Activated naive CD4-positive, alpha-beta T cell treated with anti-CD3 and anti-CD28 coated beads, Interleukin-2, amount 10 ng/mL, durations not matched to agents 7 days and 5 days (primary cell): Measurements from ENCODE around the gene CACNA2D3.

Source experiments
- CTCF ChIA-PET: fragments of 350-600 bp; sonication (Branson Sonifier 250); formaldehyde crosslinking; loops from one replicate; lab custom pipeline; 2021; ENCODE audit warnings: antibody characterized with exemption; lab: Charles Lee
- DNase-seq: peaks from one replicate; pipeline ENCODE4 v3.0.0-alpha.2; 2020
- H3K27ac Mint-ChIP-seq: one replicate; pipeline ENCODE4 v1.8.0; 2021; ENCODE audit warnings: mild to moderate bottlenecking, moderate library complexity, mixed read lengths
- H3K27me3 Mint-ChIP-seq: one replicate; pipeline ENCODE4 v1.8.0; 2021; ENCODE audit warnings: mild to moderate bottlenecking, mixed read lengths
- H3K36me3 Mint-ChIP-seq: one replicate; pipeline ENCODE4 v1.8.0; 2021; ENCODE audit warnings: mixed read lengths
- H3K4me1 Mint-ChIP-seq: one replicate; pipeline ENCODE4 v1.8.0; 2021; ENCODE audit warnings: mixed read lengths
- H3K4me3 Mint-ChIP-seq: one replicate; pipeline ENCODE4 v1.8.0; 2021; ENCODE audit warnings: mild to moderate bottlenecking, moderate library complexity, mixed read lengths
- H3K9me3 Mint-ChIP-seq: one replicate; pipeline ENCODE4 v1.8.0; 2021; ENCODE audit warnings: mixed read lengths

Gene CACNA2D3

GRCh38 chr3:54915976-54916375, 793.6 kb downstream of the CACNA2D3 start:
- CTCF ChIA-PET: no interaction called here
- Mint-ChIP-seq H3K36me3 (no peaks in the 10 kb centered on the region), H3K27ac (no peak overlapping the region), H3K4me3 (no peak overlapping the region), H3K27me3 (no peaks in the 10 kb centered on the region), H3K4me1 (no peaks in the 10 kb centered on the region), H3K9me3 (peaks cover 2% of the 10 kb centered on the region)
- no peak for DNase-seq

GRCh38 chr3:54916732-54917131, 794.4 kb downstream of the CACNA2D3 start:
- peaks cover 2% of the 10 kb centered on the region for H3K9me3 Mint-ChIP-seq
- no peaks in the 10 kb centered on the region for H3K27me3 Mint-ChIP-seq
- no peak overlapping the region for H3K4me3 Mint-ChIP-seq
- CTCF ChIA-PET: no interaction called here
- no peak overlapping the region for H3K27ac Mint-ChIP-seq
- H3K36me3 Mint-ChIP-seq: no peaks in the 10 kb centered on the region
- no peaks in the 10 kb centered on the region for H3K4me1 Mint-ChIP-seq
- no peak for DNase-seq

- CTCF ChIA-PET: no interaction called here
- Mint-ChIP-seq H3K36me3 (no peaks in the 10 kb centered on the region), H3K4me1 (no peaks in the 10 kb centered on the region), H3K27ac (no peak overlapping the region), H3K4me3 (no peak overlapping the region), H3K9me3 (peaks cover 2% of the 10 kb centered on the region), H3K27me3 (no peaks in the 10 kb centered on the region)
- DNase-seq: no peak
These were observed 794.8 kb downstream of the CACNA2D3 start for GRCh38 chr3:54917174-54917573.

- no peak for DNase-seq
- Mint-ChIP-seq H3K9me3 (peaks cover 2% of the 10 kb centered on the region), H3K4me3 (no peak overlapping the region), H3K27me3 (no peaks in the 10 kb centered on the region), H3K27ac (no peak overlapping the region), H3K4me1 (no peaks in the 10 kb centered on the region), H3K36me3 (no peaks in the 10 kb centered on the region)
- CTCF ChIA-PET: no interaction called here
These were observed 795.5 kb downstream of the CACNA2D3 start for GRCh38 chr3:54917862-54918261.

GRCh38 chr3:54918516-54918915, 796.2 kb downstream of the CACNA2D3 start:
- Mint-ChIP-seq H3K27me3 (no peaks in the 10 kb centered on the region), H3K9me3 (peaks cover 2% of the 10 kb centered on the region)
- CTCF ChIA-PET: no interaction called here

GRCh38 chr3:54928046-54928770, 805.9 kb downstream of the CACNA2D3 start, which contains the start of gene LRTM1:
Gene LRTM1 (minus strand): TSS chr3:54928059. CDS start chr3:54927911, 148 bp downstream.
- no peak for DNase-seq
- Mint-ChIP-seq H3K4me1 (no peaks in the 10 kb centered on the region), H3K4me3 (no peak within 1 kb of the TSS), H3K36me3 (no peaks in the 10 kb centered on the region), H3K27me3 (no peaks in the 10 kb centered on the region), H3K9me3 (peaks cover 5% of the 10 kb centered on the region), H3K27ac (no peak within 1 kb of the TSS)
- CTCF ChIA-PET: no interaction called here

More at GRCh38 chr3:54918516-54918915, 796.2 kb downstream of the CACNA2D3 start:
- DNase-seq: no peak
- H3K27ac Mint-ChIP-seq: no peak overlapping the region
- no peak overlapping the region for H3K4me3 Mint-ChIP-seq
- no peaks in the 10 kb centered on the region for H3K4me1 Mint-ChIP-seq
- H3K36me3 Mint-ChIP-seq: no peaks in the 10 kb centered on the region

- no peaks in the 10 kb centered on the region for H3K4me1 Mint-ChIP-seq
- H3K4me3 Mint-ChIP-seq: no peak overlapping the region
- CTCF ChIA-PET: interaction anchor here (0.6 kb wide), 1 partner anchor 20 kb away, joined by 3 read pairs; no protein-coding TSS in a partner anchor
- H3K36me3 Mint-ChIP-seq: no peaks in the 10 kb centered on the region
- DNase-seq: no peak
- no peaks in the 10 kb centered on the region for H3K27me3 Mint-ChIP-seq
- H3K9me3 Mint-ChIP-seq: peaks cover 5% of the 10 kb centered on the region
- no peak overlapping the region for H3K27ac Mint-ChIP-seq
These were observed 808.8 kb downstream of the CACNA2D3 start for GRCh38 chr3:54931182-54931581.

GRCh38 chr3:54932606-54933005, 810.3 kb downstream of the CACNA2D3 start:
- no peak overlapping the region for H3K4me3 Mint-ChIP-seq

GRCh38 chr3:54935869-54936268, 813.5 kb downstream of the CACNA2D3 start:
- H3K4me1 Mint-ChIP-seq: no peaks in the 10 kb centered on the region

More at GRCh38 chr3:54932606-54933005, 810.3 kb downstream of the CACNA2D3 start:
- Mint-ChIP-seq H3K27me3 (no peaks in the 10 kb centered on the region), H3K27ac (no peak overlapping the region), H3K36me3 (no peaks in the 10 kb centered on the region), H3K9me3 (peaks cover 5% of the 10 kb centered on the region), H3K4me1 (no peaks in the 10 kb centered on the region)
- CTCF ChIA-PET: no interaction called here
- DNase-seq: no peak

GRCh38 chr3:54936561-54936960, 814.2 kb downstream of the CACNA2D3 start:
- Mint-ChIP-seq H3K27ac (no peak overlapping the region), H3K4me1 (no peaks in the 10 kb centered on the region), H3K9me3 (no peaks in the 10 kb centered on the region), H3K4me3 (no peak overlapping the region), H3K27me3 (no peaks in the 10 kb centered on the region), H3K36me3 (no peaks in the 10 kb centered on the region)
- CTCF ChIA-PET: no interaction called here
- DNase-seq: no peak

More at GRCh38 chr3:54935869-54936268, 813.5 kb downstream of the CACNA2D3 start:
- no peak overlapping the region for H3K27ac Mint-ChIP-seq
- H3K36me3 Mint-ChIP-seq: no peaks in the 10 kb centered on the region
- DNase-seq: no peak
- CTCF ChIA-PET: no interaction called here
- no peak overlapping the region for H3K4me3 Mint-ChIP-seq
- H3K27me3 Mint-ChIP-seq: no peaks in the 10 kb centered on the region
- no peaks in the 10 kb centered on the region for H3K9me3 Mint-ChIP-seq

- CTCF ChIA-PET: no interaction called here
- Mint-ChIP-seq H3K27me3 (no peaks in the 10 kb centered on the region), H3K36me3 (no peaks in the 10 kb centered on the region), H3K4me1 (no peaks in the 10 kb centered on the region), H3K27ac (no peak overlapping the region), H3K9me3 (no peaks in the 10 kb centered on the region), H3K4me3 (no peak overlapping the region)
- DNase-seq: no peak
These were observed 817.4 kb downstream of the CACNA2D3 start for GRCh38 chr3:54939557-54940300.

- Mint-ChIP-seq H3K4me3 (no peak overlapping the region), H3K27me3 (no peaks in the 10 kb centered on the region), H3K9me3 (no peaks in the 10 kb centered on the region), H3K36me3 (no peaks in the 10 kb centered on the region), H3K4me1 (no peaks in the 10 kb centered on the region), H3K27ac (no peak overlapping the region)
- CTCF ChIA-PET: no interaction called here
- DNase-seq: no peak
These were observed 818.6 kb downstream of the CACNA2D3 start for GRCh38 chr3:54940971-54941370.

- DNase-seq: no peak
- no peak overlapping the region for H3K4me3 Mint-ChIP-seq
- H3K4me1 Mint-ChIP-seq: no peaks in the 10 kb centered on the region
- no peaks in the 10 kb centered on the region for H3K36me3 Mint-ChIP-seq
- no peaks in the 10 kb centered on the region for H3K27me3 Mint-ChIP-seq
- CTCF ChIA-PET: no interaction called here
- H3K27ac Mint-ChIP-seq: no peak overlapping the region
- no peaks in the 10 kb centered on the region for H3K9me3 Mint-ChIP-seq
These were observed 819.5 kb downstream of the CACNA2D3 start for GRCh38 chr3:54941690-54942362.

- CTCF ChIA-PET: no interaction called here
- H3K4me1 Mint-ChIP-seq: no peaks in the 10 kb centered on the region
- H3K27ac Mint-ChIP-seq: no peak overlapping the region
- no peaks in the 10 kb centered on the region for H3K27me3 Mint-ChIP-seq
- H3K4me3 Mint-ChIP-seq: no peak overlapping the region
- no peaks in the 10 kb centered on the region for H3K9me3 Mint-ChIP-seq
- H3K36me3 Mint-ChIP-seq: no peaks in the 10 kb centered on the region
- no peak for DNase-seq
These were observed 827.2 kb downstream of the CACNA2D3 start for GRCh38 chr3:54949491-54950044.
